Activated gamma-delta T cell treated with Interleukin-2 at 50 U/mL for 16 hours (primary cell): ENCODE data around the gene L3MBTL2.

Experiments used
- DNase-seq: peaks from one replicate; pipeline ENCODE4 v3.0.0-alpha.2; 2020

Gene L3MBTL2

DNA sequence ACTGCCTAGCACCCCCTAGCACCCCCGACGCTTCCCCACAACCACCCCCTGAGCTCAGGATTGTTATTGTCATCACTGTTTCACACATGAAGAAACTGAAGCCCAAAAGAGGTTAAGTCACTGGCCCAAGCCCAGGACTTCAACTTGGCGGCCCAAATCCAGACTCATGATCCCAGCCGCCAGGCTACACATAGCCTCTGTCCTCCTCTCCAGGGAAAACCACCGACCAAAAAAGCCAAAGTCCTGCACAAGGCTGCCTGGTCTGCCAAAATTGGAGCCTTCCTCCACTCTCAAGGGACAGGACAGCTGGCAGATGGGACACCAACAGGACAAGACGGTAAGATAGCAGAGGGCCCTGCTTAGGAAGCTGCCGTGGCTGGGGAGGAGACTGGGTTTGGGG lies 10.8 kb downstream of the L3MBTL2 start:
- DNase-seq = no peak

DNA sequence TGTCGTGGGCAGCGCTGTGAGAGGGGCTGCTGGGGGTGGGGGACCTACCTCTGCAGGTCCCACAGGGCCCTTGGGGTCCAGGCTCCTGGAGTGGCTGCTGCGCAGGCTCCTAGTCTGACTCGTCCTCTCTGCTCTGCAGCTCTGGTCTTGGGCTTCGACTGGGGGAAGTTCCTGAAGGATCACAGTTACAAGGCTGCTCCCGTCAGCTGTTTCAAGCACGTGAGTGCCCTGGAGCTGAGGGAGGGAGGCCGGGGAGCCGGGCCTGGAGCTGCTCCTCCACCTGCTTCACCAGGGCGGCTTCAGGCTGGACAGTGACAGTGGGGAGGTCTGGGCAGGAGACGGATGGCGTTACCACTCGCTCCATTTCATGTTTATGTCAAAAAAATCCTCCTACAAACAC lies 11.9 kb downstream of the L3MBTL2 start:
- DNase-seq = no peak

DNA sequence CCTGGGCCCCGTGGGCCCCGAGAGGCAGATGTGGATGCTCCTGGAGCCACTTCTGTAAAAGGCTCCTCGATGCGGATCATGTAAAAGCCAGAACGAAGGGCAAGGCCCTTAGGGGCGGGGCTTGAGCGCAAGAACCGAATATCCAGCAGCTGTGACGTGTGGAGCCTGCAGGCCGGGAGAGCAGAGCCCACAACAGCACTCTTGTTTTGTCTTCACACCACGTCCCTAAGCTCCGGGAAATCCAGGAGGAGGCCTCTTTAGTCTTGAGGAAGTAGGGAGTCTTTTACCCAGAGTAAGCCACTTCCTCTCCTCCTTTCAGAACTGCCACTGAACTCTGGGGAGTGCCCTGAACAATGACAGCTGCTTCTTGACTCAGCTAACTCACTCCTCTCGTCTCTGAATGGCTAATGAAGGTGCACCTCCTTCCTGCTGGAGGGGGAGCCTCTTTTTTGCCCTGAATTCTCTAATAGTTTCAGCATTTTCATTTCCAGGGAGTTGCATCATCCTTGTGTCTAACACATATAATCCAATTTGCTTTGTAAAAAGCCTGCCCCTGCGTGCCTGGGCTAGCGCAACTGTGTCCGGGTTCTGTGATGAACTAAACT lies 12.5 kb downstream of the L3MBTL2 start:
- DNase-seq = no peak

DNA sequence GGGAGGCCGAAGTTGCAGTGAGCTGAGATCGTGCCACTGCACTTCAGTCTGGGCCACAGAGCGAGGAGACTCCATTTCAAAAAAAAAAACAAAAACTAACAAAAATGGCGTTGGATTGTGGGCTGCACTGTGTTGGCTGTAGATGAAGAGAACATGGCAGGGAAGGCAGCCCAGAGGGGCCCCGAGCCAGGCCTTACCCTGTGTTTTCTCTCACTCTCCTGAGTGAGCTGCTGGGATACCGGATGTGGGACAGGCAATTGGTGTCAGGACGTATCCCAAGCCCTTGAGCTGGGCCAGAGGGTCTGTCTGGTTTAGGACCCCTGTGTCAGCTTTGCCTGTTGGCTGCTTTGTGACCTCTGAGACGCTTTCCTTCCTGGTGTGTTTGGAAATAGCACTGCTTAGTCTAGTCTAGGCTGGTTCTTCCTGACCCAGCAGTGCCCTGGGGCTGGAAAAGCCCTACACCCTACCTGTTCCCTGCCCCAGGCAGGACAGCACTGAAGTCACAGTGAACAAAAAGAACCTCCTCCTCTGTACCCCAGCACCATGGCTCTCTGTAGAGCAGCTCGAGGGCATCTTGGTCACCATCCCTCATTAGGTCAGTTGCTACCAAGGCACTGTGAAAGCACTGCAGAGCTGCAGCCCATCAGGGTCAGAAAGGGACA lies 17.9 kb downstream of the L3MBTL2 start:
- DNase-seq = no peak

DNA sequence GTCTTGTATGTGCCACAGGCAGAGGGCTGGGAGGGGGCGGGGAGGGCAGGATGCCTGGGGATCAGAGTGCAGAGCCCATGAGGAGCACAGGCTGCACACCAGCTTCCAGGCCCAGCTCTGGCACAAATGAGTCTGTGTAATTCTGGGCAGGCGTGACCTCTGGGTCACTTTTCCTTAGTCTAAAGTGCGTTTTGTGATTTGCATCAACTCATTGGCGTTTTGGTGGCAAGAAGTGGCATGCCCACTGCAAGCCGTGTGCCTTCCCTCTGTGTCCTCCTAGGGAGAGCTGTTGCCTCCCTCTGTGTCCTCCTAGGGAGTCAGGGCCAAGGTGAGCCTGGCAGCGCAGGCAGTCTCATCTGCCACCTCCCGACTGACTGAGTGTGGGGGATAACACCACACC lies 18.4 kb downstream of the L3MBTL2 start:
- DNase-seq = no peak

DNA sequence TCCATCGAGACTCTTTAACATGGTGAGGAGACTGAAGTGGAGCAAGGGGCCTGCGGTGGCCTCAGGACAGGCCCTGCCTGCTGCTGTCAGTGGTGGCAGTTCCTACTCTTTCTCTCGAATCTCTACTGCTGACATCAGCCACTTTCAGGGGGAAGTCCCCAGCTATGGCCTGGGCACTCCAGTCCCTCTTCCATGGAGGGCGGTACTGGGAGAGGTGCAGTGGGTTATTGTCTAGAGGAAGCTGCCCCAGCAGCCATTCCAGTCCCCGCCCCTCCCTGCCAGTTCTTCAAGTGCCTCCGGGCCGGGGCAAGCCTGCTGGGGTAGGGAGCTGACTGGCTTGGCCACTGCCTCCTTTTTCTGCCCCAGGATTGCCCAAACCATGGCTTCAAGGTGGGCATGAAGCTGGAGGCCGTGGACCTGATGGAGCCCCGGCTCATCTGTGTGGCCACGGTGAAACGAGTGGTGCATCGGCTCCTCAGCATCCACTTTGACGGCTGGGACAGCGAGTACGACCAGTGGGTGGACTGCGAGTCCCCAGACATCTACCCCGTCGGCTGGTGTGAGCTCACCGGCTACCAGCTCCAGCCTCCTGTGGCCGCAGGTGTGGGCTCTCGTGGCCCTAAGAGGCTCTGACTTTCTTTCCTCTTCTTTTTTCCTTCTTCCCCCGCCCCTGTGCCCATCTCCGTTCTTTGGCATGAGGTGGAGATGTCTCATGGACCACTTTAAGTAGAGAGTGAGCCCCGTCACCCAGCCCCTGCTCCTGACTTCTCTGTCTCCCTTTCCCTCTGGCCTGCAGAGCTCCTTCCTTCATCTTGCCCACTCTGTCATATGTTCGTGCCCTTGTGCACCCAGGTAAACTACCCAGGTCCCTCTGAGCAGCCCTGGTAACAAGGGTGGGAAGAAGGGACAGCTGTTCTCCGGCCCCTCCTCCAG lies 21.9 kb downstream of the L3MBTL2 start:
- no peak for DNase-seq

DNA sequence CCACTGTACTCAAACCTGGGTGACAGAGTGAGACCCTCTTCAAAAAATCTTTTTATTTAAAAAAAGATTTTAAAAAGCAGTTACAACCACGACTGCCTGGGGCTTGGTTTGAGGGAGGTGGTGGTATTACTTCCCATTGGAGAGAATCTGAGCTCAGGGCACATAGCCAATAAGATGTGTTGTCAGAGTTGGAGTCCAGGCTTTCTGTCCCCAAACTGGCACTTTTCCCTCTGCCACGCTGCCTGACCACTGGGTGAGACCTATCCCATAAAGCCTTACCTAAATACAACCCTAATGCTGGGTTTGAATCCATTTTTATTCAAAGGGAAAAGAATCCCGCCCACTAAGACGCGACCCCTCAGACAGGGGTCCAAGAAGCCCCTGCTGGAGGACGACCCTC lies 24.1 kb downstream of the L3MBTL2 start:
- no peak for DNase-seq

DNA sequence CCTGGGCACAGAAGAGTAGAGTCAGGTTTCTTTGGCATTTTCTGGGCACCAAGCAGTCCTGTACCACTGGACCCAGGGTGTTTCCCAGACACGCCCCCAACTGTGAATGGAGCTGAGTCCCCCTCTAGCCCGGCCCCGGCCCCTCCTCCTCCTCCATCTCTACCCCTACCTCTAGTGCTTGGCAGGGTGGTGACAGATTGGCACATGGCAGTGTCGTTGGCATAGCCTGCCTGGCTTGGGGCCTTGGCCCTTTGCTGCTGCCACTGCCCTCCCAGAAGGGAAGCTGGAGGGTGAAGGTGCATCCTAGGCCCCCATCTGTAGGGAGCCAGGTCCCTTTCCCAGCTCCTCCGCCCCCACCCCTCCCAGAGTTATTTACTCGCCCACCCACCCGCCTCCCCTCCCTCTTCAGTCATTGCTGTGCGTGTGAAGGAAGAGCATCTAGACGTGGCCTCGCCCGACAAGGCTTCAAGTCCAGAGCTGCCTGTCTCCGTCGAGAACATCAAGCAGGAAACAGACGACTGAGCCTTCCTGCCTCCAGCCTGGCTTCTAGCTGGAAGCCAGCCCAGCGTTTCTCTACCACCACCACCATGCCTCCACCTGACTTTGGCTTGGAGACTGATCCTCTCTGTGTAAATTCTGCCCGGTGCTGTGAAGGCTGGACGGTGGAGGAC lies 24.8 kb downstream of the L3MBTL2 start:
- no peak for DNase-seq

DNA sequence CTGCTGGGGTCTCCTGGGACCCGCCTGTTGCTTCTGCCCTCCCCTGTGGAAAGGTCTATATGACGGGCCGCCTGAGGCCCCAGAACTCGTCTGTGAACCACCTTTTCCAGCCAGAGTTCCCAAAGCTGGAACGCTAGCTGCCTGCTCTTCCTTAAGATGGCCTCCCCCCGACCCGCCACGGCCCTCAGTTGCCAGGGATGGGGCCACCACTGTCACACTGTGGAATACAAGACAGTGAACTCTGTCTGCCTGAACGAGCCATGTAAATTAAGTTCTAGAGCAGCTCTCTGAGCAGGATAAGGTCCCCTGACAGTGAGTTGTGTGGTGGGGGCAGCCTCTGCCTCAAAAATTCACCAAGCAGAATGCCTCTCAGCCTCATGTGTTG lies 25.3 kb downstream of the L3MBTL2 start:
- no peak for DNase-seq

DNA sequence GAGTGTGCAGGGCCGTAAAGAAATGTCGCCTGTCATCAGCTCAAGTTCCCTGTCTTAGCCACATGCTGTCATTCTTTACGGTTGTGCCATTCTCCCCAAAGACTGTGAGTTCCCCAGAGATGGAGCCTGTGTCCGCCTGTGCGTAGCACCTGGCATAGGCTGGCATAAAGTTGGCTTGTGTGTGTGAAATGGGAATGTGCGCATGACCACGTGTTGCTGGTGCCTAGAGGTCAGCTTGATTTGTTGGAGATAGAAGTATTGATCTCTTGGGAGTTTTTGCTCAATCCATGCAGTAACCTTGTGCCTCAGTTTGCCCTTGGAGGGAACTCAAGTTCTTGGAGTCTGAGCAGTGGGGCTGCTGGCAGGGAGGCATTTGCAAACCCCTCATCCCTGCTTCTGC lies 26.3 kb downstream of the L3MBTL2 start:
- DNase-seq = no peak

DNA sequence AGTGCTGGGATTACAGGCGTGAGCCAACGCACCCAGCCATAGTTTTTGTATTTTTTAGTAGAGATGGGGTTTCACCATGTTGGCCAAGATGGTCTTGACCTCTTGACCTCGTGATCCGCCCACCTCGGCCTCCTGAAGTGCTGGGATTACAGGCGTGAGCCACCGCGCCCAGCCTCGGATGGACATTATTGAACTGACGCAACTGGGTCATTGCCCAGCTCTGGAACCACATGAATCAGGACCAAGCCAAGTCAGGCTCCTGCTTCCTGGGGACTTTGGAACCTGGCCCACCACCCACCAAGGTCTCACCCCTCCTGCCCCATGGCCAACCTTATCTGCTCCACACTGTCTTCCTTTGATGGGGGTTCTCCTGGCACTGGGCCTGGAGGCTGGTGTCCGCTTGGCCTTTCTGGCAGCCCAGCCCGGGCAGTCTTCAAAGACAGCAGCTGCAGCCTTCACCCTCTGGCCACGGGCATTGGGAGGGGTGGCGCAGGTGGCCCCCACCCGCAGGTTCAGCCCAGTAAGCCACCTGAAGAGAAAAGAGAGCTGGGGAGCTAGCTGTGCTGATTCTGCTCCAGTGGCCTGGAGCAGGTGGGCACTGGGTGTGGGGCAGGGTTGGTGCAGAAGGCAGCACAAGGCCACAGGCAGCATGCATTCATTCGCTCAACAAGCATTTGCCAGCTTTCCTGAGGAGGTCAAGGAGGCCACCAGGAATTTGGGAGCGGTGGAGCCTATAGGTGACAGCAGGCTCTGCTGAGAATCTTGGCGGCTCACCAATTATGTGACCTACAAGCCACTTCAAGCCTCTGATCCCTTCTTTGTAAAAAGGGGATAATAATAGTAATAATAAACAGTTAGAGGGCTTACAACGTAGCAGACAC lies 29.9 kb downstream of the L3MBTL2 start:
- no peak for DNase-seq

DNA sequence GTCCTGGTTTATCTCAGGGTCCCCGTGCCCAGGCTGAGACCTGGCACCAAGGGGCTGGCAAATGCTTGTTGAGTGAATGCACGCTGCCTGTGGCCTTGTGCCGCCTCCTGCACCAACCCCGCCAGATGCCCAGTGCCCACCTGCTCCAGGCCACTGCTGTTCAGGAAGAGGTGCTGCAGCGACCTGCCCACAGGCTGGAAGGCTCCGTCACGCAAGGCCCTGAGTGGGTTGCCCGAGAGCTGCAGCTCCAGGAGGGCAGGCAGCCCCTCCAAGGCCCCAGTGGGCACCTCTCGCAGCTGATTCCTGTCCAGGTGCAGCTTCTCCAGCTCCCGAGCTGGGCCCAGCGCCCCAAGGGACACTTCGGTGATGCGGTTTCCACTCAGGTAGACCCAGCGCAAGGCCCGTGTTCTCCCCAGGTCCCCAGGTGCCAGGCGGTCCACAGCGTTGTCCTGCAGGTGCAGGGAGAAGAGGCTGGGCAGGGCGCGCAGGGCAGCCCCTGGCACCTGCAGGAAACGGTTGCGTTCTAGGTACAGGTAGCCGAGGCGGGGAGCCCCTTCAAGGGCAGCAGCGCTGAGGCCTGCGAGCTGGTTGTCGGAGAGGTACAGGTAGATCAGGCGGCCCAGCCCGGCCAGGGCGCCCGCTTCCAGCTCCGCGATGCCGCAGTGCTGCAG lies 32.1 kb downstream of the L3MBTL2 start:
- DNase-seq = no peak

DNA sequence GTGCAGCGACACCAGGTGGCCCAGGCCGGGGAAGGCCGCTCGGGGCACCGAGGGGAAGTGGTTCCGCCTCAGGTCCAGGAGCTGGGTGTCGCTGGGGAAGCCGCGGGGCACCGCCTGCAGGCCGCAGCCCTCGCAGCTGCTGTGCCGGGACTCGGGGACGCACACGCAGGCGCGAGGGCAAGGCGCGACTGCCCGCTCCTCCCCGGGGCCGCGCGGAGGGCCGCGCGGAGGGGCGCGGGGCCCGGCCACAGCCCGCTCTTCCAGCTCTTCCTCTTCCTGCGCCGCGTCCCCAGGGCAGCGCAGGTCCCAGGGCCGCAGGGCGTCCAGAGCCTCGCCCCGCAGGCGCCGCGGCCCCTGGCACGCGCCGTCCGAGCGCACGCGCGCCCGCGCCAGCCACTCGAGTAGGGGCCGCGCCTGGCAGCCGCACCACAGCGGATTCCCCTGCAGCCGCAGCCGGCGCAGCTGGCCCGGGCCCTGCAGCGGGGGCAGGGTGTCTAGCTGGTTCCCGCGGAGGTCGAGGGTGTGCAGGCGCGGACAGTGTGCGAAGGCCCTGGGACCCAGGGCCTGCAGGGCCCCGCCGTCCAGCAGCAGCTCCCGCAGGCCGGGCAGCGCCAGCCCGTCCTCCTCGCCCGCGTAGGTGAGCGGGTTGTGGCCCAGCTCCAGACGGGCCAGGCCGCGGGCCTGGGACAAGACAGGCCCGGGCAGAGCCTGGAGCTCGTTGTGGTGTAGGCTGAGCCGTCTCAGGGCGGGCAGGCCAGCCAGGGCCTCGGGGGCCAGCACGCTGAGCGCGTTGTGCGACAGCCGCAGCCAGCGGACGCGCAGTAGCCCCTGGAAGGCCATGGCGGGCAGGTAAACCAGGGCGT lies 32.8 kb downstream of the L3MBTL2 start:
- DNase-seq = peak; percentile 82

DNA sequence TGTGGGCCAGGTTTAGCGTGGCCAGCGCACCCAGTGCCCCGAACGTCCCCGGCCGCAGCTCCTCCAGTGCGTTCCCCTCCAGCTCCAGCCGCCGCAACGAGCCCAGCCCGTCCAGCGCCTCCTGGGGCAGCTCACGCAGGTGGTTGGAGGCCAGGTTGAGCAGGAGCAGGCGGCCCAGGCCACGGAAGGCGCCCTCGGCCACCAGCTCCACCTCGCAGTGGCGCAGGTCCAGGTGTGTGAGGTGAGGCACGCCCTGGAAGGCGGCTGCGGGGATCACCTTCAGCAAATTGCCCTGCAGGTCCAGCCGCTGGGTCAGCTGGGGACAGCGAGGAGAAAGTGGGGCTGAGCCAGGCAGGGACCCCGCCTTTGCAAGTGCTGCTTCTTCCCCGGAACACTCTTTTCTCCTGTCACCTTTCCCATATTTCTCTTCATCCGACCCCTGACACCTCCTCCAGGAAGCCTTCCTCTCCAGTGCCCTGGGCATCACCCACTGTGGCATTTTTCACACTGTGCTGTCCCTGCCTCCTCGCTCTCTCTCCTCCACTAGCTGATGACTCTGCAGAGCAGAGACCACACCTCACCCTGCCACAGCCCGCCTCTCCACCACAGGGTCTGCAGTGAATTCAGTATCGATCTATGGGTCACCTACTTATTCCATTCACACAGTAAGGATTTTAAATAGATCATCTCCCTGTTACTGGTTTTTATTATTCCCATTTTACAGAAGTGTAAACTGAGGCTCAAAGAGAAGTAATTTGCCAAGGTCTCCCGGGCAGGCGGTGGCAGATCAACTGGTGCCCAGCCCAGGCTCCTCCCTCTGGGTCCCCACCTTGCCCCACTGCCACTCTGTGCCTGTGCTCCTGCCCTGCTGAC lies 33.7 kb downstream of the L3MBTL2 start:
- DNase-seq = no peak

DNA sequence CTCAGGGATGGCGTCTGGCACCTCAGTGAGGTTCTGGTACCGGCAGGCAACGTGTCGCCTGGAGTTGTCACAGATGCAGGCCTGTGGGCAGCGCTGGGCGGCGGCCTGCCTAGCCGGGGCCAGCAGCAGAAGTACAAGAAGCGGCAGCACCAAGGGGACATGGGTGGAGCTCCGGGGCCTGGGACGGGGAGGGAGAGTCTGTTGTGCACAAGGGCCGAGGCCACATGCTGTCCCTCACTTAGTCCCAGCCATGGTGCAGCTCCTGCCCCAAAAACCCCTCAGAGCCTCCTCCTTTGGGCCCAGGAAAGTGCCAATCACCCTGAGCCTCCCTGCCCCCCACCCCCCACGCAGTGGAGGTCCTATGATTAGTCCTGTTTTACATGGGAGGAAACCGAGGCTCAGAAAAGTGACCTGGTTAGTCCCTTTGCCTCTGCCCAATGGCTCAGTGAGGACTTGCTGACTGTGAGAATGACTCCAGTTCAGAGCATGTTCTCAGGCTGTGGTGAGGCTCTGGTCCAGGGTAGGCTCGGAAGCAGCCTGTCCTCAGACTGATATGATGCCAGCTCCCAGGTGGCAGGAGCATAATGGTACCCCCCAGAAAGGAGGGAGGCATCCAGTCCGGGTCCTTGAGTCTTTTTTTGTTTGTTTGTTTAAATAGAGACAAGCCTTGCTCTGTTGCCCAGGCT lies 34.5 kb downstream of the L3MBTL2 start:
- DNase-seq = no peak

DNA sequence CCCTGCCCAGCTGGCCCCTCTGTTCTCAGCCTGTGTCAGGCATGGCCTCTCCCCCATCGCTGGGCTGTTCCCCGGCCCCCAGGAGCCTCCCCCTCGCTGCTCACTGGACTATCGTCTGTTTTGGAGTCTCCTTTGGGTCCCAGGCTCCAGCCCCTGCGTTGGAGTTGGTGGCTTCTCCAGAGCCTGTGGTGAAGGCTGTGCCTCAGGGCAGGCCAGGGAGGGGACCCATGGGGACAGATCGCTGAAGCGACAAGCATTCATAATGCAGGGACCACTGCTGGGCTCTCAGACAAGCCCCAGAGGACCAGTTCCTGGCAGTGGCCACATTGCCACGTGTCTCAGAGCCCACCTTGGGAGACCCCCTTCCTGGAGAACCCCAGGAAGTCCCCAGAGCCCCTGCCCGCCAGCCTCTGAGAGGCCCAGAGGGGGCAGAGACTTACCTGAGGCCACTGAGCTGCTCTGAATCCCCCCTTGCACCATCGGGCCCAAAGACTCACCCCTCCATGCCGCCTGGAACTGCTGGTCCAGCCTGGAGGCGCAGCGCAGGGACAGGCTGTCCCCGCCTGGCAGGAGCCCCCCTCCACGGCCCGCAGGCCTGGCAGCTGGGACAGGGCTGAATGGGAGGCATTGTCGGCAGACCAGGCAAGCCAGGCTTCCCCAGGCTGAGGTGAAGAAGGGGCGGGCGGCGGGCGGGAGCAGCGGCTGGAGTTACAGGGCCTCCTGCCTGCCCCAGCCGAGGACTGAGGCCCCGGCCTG lies 35.4 kb downstream of the L3MBTL2 start, which contains the start of gene CHADL:
Gene CHADL, minus strand, starts transcription at position 555 of the 756 bp plus-strand sequence. Its CDS starts 50 bp downstream, at position 505.
- no peak for DNase-seq

DNA sequence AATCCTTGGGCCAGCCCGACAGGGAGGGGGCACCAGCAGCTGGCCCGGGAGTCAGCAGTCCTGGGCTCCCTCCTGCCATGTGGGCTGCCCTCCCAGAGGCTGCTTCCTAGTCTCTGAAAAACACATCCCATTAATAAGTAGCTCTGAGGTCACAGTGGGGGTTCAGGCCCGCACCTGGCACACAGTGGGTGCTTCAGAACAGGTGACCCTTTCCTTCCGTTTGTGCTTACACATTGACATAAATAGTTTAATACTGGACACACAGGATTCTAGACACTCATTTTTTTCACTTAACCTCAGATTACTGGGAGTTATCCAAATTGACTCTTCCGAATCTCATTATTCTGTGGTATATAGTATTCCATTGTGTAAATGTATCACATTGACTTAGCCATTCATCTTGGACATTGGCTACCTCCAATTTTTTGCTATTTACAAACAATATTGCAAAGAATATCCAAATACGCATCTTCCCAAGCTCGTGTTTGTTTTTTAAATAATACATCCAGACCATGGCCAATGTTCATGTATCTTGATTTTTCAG lies 36.1 kb downstream of the L3MBTL2 start:
- DNase-seq = no peak
